GM06990 (cell line): ENCODE results near the gene TMEM144.

Source experiments
- DNase-seq: peaks from one replicate; pipeline ENCODE4 v3.0.0-alpha.2; 2011; ENCODE audit not compliant: insufficient read length; ENCODE audit errors: extremely low read depth
- H3K27me3 ChIP-seq: replicated peaks from 2 replicates; pipeline ENCODE4 v1.6.0; 2011; ENCODE audit warnings: low read length; ENCODE audit not compliant: control insufficient read depth, insufficient read depth
- H3K36me3 ChIP-seq: 2 replicates; pipeline ENCODE4 v1.5.1; 2011; ENCODE audit warnings: low read length; ENCODE audit not compliant: control insufficient read depth, insufficient read depth
- H3K4me3 ChIP-seq: replicated peaks from 2 replicates; pipeline ENCODE4 v1.5.1; 2011; ENCODE audit warnings: low read depth, mild to moderate bottlenecking, control low read depth, low read length
- TF ChIP-seq, protein P1 (sequence below): IDR thresholded peaks from 2 replicates; pipeline ENCODE4 v1.5.1; 2011; ENCODE audit warnings: low read length, control low read depth, mild to moderate bottlenecking, inconsistent platforms; ENCODE audit not compliant: insufficient read depth, poor library complexity, severe bottlenecking

TMEM144 gene

GRCh38 chr4:158202481-158202880 lies 7.8 kb upstream of the TMEM144 start:
- no peak overlapping the region for H3K4me3 ChIP-seq
- no peaks in the 10 kb centered on the region for H3K36me3 ChIP-seq
- no peaks in the 10 kb centered on the region for H3K27me3 ChIP-seq
- TF ChIP-seq, protein P1, sequence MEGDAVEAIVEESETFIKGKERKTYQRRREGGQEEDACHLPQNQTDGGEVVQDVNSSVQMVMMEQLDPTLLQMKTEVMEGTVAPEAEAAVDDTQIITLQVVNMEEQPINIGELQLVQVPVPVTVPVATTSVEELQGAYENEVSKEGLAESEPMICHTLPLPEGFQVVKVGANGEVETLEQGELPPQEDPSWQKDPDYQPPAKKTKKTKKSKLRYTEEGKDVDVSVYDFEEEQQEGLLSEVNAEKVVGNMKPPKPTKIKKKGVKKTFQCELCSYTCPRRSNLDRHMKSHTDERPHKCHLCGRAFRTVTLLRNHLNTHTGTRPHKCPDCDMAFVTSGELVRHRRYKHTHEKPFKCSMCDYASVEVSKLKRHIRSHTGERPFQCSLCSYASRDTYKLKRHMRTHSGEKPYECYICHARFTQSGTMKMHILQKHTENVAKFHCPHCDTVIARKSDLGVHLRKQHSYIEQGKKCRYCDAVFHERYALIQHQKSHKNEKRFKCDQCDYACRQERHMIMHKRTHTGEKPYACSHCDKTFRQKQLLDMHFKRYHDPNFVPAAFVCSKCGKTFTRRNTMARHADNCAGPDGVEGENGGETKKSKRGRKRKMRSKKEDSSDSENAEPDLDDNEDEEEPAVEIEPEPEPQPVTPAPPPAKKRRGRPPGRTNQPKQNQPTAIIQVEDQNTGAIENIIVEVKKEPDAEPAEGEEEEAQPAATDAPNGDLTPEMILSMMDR, result no peak
- no peak for DNase-seq

GRCh38 chr4:158203436-158203835 lies 6.8 kb upstream of the TMEM144 start:
- Histone ChIP-seq H3K36me3 (no peaks in the 10 kb centered on the region), H3K27me3 (no peaks in the 10 kb centered on the region), H3K4me3 (no peak overlapping the region)
- TF ChIP-seq, protein P1, result no peak
- no peak for DNase-seq

DNA sequence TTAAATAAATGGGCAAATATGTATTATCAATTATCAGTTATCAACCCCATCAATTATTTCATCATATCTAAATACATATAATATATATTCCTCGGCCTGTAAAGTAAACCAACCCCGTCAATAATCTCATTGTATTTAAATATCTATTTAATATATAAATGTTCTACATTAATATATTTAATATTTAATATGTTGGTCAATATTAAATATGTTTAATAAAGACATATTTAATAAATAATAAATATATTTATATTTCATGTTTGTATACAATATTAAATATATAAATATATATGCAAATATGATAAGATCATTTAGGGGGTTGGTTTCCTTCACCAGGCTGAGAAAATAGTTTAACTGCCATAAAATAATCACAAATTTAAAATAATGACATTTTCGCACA lies 6.4 kb upstream of the TMEM144 start:
- no peaks in the 10 kb centered on the region for H3K27me3 ChIP-seq
- no peaks in the 10 kb centered on the region for H3K36me3 ChIP-seq
- TF ChIP-seq, protein P1, result no peak
- H3K4me3 ChIP-seq, result no peak overlapping the region
- DNase-seq, result no peak

DNA sequence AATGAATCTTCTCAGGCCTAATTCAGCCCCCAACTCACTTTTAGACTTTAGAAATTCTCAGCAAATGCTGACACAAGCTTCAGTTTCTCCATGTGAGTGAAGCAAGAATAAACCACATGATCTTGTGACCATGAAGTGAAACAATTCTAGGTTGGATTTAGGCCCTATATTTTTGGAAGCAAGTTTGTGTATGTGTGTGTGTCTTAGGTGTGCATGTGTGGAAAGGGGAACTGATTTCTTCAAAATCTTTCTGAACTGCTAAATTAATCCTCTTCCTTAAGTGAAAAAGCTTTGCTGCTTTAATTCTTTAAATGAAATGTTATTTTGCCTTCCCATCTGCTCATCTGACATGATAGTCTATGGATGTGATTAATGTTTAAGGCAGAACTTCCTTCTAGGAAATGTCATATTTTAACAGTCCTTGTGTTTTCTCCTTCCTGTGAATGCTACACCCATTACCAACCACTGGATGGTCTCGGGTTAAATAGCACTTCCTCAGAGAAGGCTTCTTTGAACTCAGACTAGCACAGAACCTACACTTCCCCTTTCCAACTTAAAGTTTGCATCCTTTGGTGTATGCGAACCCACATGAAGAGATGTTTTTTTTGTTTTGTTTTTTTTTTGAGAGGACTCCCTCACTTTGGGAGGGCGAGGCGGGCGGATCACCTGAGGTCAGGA lies 1.2 kb upstream of the TMEM144 start:
- no peak for DNase-seq
- no peaks in the 10 kb centered on the region for H3K36me3 ChIP-seq
- H3K27me3 ChIP-seq, result no peaks in the 10 kb centered on the region
- H3K4me3 ChIP-seq, result no peak overlapping the region
- TF ChIP-seq, protein P1, result no peak

GRCh38 chr4:158211222-158211621 lies 936 bp downstream of the TMEM144 start:
- TF ChIP-seq, protein P1, result no peak
- Histone ChIP-seq H3K4me3 (no peak overlapping the region), H3K36me3 (no peaks in the 10 kb centered on the region), H3K27me3 (no peaks in the 10 kb centered on the region)
- no peak for DNase-seq

DNA sequence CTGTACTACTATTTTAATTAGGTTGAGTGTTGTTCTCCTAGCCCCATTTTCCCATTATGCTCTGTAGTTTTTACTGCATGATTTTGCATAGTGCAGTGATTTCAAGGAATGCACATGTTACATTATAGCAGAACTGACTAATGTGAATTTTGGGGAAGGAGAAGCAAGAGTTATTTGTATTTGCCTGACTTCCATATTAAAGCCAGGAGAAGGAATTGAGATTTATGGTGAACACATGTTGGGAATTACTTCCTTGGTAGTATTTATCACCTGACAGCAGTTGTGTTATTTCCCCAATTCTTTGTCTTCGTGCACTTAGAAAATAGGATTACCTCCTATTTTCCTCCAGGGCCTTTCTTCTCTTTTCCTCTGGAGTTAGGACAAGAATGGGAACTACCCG lies 3.2 kb downstream of the TMEM144 start:
- TF ChIP-seq, protein P1, result no peak
- no peak for DNase-seq
- H3K27me3 ChIP-seq, result no peaks in the 10 kb centered on the region
- H3K36me3 ChIP-seq, result no peaks in the 10 kb centered on the region
- no peak overlapping the region for H3K4me3 ChIP-seq
